ENCODE measurements around the gene OBSL1.

OBSL1 gene

GRCh38 chr2:219571311-219572236, at the start of gene OBSL1:
Gene OBSL1, minus strand, starts transcription at chr2:219571539. Its CDS starts 307 bp downstream, at chr2:219571232.
- H3K4me3 ChIP-seq (ENCODE audit: low read depth, low read length) = peak within 1 kb of the TSS; percentile 82
- peak; percentile 70 for DNase-seq (ENCODE audit: low read depth)
- no peak for TF ChIP-seq CTCF (conservative IDR thresholded peaks at IDR 0.05; ENCODE audit: low read depth, low read length)

GRCh38 chr2:219620546-219620945, 49.2 kb upstream of the OBSL1 start:
- DNase-seq (ENCODE audit: low read depth) = no peak
- no peak for TF ChIP-seq CTCF (conservative IDR thresholded peaks at IDR 0.05; ENCODE audit: low read depth, low read length)
- no peak overlapping the region for H3K4me3 ChIP-seq (ENCODE audit: low read depth, low read length)

GRCh38 chr2:219619235-219619634, 47.9 kb upstream of the OBSL1 start:
- H3K4me3 ChIP-seq (ENCODE audit: low read depth, low read length) = no peak overlapping the region
- DNase-seq (ENCODE audit: low read depth) = no peak
- peak; percentile 13 for TF ChIP-seq CTCF (conservative IDR thresholded peaks at IDR 0.05; ENCODE audit: low read depth, low read length)

- DNase-seq (ENCODE audit: low read depth) = no peak
- TF ChIP-seq CTCF (conservative IDR thresholded peaks at IDR 0.05; ENCODE audit: low read depth, low read length) = no peak
- H3K4me3 ChIP-seq (ENCODE audit: low read depth, low read length) = no peak overlapping the region
Measured at GRCh38 chr2:219618733-219619122, 47.4 kb upstream of the OBSL1 start.

- no peak overlapping the region for H3K4me3 ChIP-seq (ENCODE audit: low read depth, low read length)
- no peak for DNase-seq (ENCODE audit: low read depth)
- TF ChIP-seq CTCF (conservative IDR thresholded peaks at IDR 0.05; ENCODE audit: low read depth, low read length) = no peak
Measured at GRCh38 chr2:219616550-219616949, 45.2 kb upstream of the OBSL1 start.

- no peak for DNase-seq (ENCODE audit: low read depth)
- no peak overlapping the region for H3K4me3 ChIP-seq (ENCODE audit: low read depth, low read length)
- TF ChIP-seq CTCF (conservative IDR thresholded peaks at IDR 0.05; ENCODE audit: low read depth, low read length) = no peak
Measured at GRCh38 chr2:219615894-219616293, 44.6 kb upstream of the OBSL1 start.

GRCh38 chr2:219615036-219615435, 43.7 kb upstream of the OBSL1 start:
- no peak for DNase-seq (ENCODE audit: low read depth)
- H3K4me3 ChIP-seq (ENCODE audit: low read depth, low read length) = no peak overlapping the region
- no peak for TF ChIP-seq CTCF (conservative IDR thresholded peaks at IDR 0.05; ENCODE audit: low read depth, low read length)

All from choroid plexus epithelial cell (primary cell).